ENCODE results near the gene ODF2L. TPM values are rescaled to one million over a fixed set of nuclear protein-coding genes. Genes with fewer than 3 reads are reported as not detected.
A peak's percentile ranks its signal among the peaks of the same experiment; 100 is the strongest.

ODF2L gene, protein sequence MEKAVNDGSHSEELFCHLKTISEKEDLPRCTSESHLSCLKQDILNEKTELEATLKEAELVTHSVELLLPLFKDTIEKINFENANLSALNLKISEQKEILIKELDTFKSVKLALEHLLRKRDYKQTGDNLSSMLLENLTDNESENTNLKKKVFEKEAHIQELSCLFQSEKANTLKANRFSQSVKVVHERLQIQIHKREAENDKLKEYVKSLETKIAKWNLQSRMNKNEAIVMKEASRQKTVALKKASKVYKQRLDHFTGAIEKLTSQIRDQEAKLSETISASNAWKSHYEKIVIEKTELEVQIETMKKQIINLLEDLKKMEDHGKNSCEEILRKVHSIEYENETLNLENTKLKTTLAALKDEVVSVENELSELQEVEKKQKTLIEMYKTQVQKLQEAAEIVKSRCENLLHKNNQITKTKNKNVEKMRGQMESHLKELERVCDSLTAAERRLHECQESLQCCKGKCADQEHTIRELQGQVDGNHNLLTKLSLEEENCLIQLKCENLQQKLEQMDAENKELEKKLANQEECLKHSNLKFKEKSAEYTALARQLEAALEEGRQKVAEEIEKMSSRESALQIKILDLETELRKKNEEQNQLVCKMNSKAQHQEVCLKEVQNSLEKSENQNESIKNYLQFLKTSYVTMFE
- 58.4 TPM for polyA plus RNA-seq (2013, experiment 1 of 2)
- polyA plus RNA-seq (2013, experiment 2 of 2): 74.8 TPM

GRCh38 chr1:86395751-86396497, at the start of gene ODF2L:
ODF2L (minus strand) TSS chr1:86396323; CDS start chr1:86387027, 9,296 bp downstream.
- Histone ChIP-seq H3K4me3 (ENCODE audit: extremely low read depth, insufficient read depth, low read length, poor library complexity, severe bottlenecking) (peak within 1 kb of the TSS; percentile 83), H3K27ac (ENCODE audit: low read depth, low read length, severe bottlenecking) (peak within 1 kb of the TSS; percentile 80), H3K4me1 (ENCODE audit: control insufficient read depth, insufficient read depth, low read length, poor library complexity, severe bottlenecking) (no peaks in the 10 kb centered on the region), H3K36me3 (ENCODE audit: control insufficient read depth, insufficient read depth, low read length) (peaks cover 10% of the 10 kb centered on the region), H3K9me3 (ENCODE audit: control insufficient read depth, low read length) (no peaks in the 10 kb centered on the region)
- 0% methylated on average over 48 to 56 of the region's 56 CpGs for WGBS, 2 experiments (ENCODE audit: insufficient coverage in 2 of 2)

- Histone ChIP-seq H3K27ac (ENCODE audit: low read depth, low read length, severe bottlenecking) (no peak overlapping the region), H3K9me3 (ENCODE audit: control insufficient read depth, low read length) (no peaks in the 10 kb centered on the region), H3K4me3 (ENCODE audit: extremely low read depth, insufficient read depth, low read length, poor library complexity, severe bottlenecking) (no peak overlapping the region), H3K36me3 (ENCODE audit: control insufficient read depth, insufficient read depth, low read length) (no peaks in the 10 kb centered on the region), H3K4me1 (ENCODE audit: control insufficient read depth, insufficient read depth, low read length, poor library complexity, severe bottlenecking) (no peaks in the 10 kb centered on the region)
- WGBS, 2 experiments (ENCODE audit: insufficient coverage in 2 of 2): 100% methylated on average over 1 of the region's 1 CpG; no CpG with 5 or more reads in 1 of the 2 experiments
Observed at GRCh38 chr1:86445919-86446318, 49.8 kb upstream of the ODF2L start.

DNA sequence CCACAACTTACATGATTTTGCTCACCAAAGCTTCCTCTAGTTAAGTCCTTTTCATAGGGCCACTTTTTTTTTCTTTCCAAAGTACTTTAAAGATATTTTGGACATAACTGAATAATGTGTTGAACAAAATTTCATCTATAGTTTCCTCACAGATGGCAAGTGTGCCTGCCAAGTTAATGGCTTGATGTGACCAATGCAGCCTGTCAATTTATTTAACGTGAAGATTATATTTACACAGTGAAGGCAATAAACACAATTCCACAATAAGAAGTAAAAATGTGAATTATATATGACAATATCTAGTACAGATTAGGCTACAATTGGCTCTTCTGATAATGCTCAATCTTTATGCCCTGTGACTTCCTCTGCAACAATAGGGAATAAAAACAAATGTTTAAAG, 45.9 kb upstream of the ODF2L start:
- Histone ChIP-seq H3K4me3 (ENCODE audit: extremely low read depth, insufficient read depth, low read length, poor library complexity, severe bottlenecking) (no peak overlapping the region), H3K4me1 (ENCODE audit: control insufficient read depth, insufficient read depth, low read length, poor library complexity, severe bottlenecking) (no peaks in the 10 kb centered on the region), H3K36me3 (ENCODE audit: control insufficient read depth, insufficient read depth, low read length) (no peaks in the 10 kb centered on the region), H3K9me3 (ENCODE audit: control insufficient read depth, low read length) (no peaks in the 10 kb centered on the region), H3K27ac (ENCODE audit: low read depth, low read length, severe bottlenecking) (no peak overlapping the region)
- WGBS, 2 experiments (ENCODE audit: insufficient coverage in 2 of 2): no CpG with 5 or more reads among the region's 1 CpG

- no peaks in the 10 kb centered on the region for H3K9me3 ChIP-seq (ENCODE audit: control insufficient read depth, low read length)
- H3K4me1 ChIP-seq (ENCODE audit: control insufficient read depth, insufficient read depth, low read length, poor library complexity, severe bottlenecking): no peaks in the 10 kb centered on the region
- no CpG with 5 or more reads among the region's 2 CpGs for WGBS, 2 experiments (ENCODE audit: insufficient coverage in 2 of 2)
- no peaks in the 10 kb centered on the region for H3K36me3 ChIP-seq (ENCODE audit: control insufficient read depth, insufficient read depth, low read length)
- H3K27ac ChIP-seq (ENCODE audit: low read depth, low read length, severe bottlenecking): no peak overlapping the region
- H3K4me3 ChIP-seq (ENCODE audit: extremely low read depth, insufficient read depth, low read length, poor library complexity, severe bottlenecking): no peak overlapping the region
Observed at GRCh38 chr1:86441581-86441980, 45.5 kb upstream of the ODF2L start.

GRCh38 chr1:86436041-86436440, 39.9 kb upstream of the ODF2L start:
- Histone ChIP-seq H3K27ac (ENCODE audit: low read depth, low read length, severe bottlenecking) (no peak overlapping the region), H3K36me3 (ENCODE audit: control insufficient read depth, insufficient read depth, low read length) (no peaks in the 10 kb centered on the region), H3K9me3 (ENCODE audit: control insufficient read depth, low read length) (no peaks in the 10 kb centered on the region), H3K4me1 (ENCODE audit: control insufficient read depth, insufficient read depth, low read length, poor library complexity, severe bottlenecking) (no peaks in the 10 kb centered on the region), H3K4me3 (ENCODE audit: extremely low read depth, insufficient read depth, low read length, poor library complexity, severe bottlenecking) (no peak overlapping the region)
- 93 to 100% methylated on average over 1 to 2 of the region's 2 CpGs for WGBS, 2 experiments (ENCODE audit: insufficient coverage in 2 of 2)

DNA sequence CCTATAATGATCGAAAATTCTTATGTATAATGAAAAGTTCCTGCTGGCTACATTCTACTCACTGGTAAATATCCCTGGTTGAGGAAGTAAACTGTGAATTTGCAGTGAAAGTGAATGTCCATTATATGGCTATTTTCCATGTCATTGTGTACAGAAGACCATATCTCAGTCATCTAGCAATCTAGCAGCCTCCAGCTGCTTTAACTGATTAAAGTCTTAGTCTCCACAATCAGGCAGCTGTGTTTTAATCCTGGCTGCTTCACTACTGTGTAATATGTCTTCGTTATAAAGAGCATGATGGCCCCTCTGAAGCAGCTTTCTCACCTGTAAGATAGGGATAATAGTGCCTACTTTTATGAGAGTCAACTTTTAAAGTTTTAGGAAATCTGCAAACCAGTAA, 39.2 kb upstream of the ODF2L start:
- no peak overlapping the region for H3K27ac ChIP-seq (ENCODE audit: low read depth, low read length, severe bottlenecking)
- H3K9me3 ChIP-seq (ENCODE audit: control insufficient read depth, low read length): no peaks in the 10 kb centered on the region
- WGBS, 2 experiments (ENCODE audit: insufficient coverage in 2 of 2): no CpG with 5 or more reads among the region's 2 CpGs

DNA sequence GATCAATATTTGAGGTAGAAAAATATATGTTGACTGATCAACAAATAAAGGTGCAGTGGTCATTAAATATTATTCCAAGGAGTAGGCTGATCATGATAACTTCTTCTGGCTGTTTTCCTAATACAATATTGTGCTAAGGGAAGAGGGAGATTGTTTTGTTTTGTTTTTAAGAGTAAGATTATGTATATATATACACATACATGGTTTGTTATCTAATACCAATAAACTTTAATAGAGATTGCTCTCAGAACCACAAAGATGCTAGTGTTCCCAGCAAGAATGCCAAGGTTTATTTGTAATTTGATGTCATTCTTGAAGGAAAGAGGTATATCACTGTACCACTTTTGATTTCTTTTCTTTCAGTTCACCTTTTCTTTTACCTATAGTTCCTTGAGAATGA, 37.9 kb upstream of the ODF2L start:
- H3K4me1 ChIP-seq (ENCODE audit: control insufficient read depth, insufficient read depth, low read length, poor library complexity, severe bottlenecking): no peaks in the 10 kb centered on the region
- H3K36me3 ChIP-seq (ENCODE audit: control insufficient read depth, insufficient read depth, low read length): no peaks in the 10 kb centered on the region
- H3K4me3 ChIP-seq (ENCODE audit: extremely low read depth, insufficient read depth, low read length, poor library complexity, severe bottlenecking): no peak overlapping the region
- no peak overlapping the region for H3K27ac ChIP-seq (ENCODE audit: low read depth, low read length, severe bottlenecking)
- H3K9me3 ChIP-seq (ENCODE audit: control insufficient read depth, low read length): no peaks in the 10 kb centered on the region

More for the DNA sequence above, 39.2 kb upstream of the ODF2L start:
- Histone ChIP-seq H3K36me3 (ENCODE audit: control insufficient read depth, insufficient read depth, low read length) (no peaks in the 10 kb centered on the region), H3K4me3 (ENCODE audit: extremely low read depth, insufficient read depth, low read length, poor library complexity, severe bottlenecking) (no peak overlapping the region), H3K4me1 (ENCODE audit: control insufficient read depth, insufficient read depth, low read length, poor library complexity, severe bottlenecking) (no peaks in the 10 kb centered on the region)

GRCh38 chr1:86430376-86430775, 34.3 kb upstream of the ODF2L start:
- H3K36me3 ChIP-seq (ENCODE audit: control insufficient read depth, insufficient read depth, low read length): no peaks in the 10 kb centered on the region
- H3K4me3 ChIP-seq (ENCODE audit: extremely low read depth, insufficient read depth, low read length, poor library complexity, severe bottlenecking): no peak overlapping the region
- H3K4me1 ChIP-seq (ENCODE audit: control insufficient read depth, insufficient read depth, low read length, poor library complexity, severe bottlenecking): no peaks in the 10 kb centered on the region
- peak overlapping the region; percentile 10 for H3K27ac ChIP-seq (ENCODE audit: low read depth, low read length, severe bottlenecking)
- no peaks in the 10 kb centered on the region for H3K9me3 ChIP-seq (ENCODE audit: control insufficient read depth, low read length)

DNA sequence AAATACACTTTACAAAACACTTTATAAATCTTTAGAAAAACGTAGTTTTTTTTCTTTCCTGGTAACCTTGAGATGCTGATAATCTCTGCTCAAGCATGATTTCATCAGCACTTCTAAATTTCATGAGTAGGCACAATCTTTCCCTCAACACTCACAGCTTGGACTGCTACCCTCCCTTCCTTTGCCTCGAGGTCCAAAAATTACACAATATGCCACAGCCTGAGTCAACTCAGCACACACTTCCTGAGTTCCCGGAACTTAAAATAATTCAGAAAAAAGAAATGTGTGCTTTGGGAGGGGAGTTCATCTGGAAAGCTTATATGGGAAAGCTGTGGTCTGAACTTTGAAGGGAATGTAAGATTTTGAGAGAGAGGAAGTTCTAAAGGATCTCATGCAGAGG, 33.7 kb upstream of the ODF2L start:
- WGBS, 2 experiments (ENCODE audit: insufficient coverage in 2 of 2): 57 to 86% methylated on average over 1 to 2 of the region's 3 CpGs
- Histone ChIP-seq H3K4me1 (ENCODE audit: control insufficient read depth, insufficient read depth, low read length, poor library complexity, severe bottlenecking) (no peaks in the 10 kb centered on the region), H3K36me3 (ENCODE audit: control insufficient read depth, insufficient read depth, low read length) (no peaks in the 10 kb centered on the region), H3K9me3 (ENCODE audit: control insufficient read depth, low read length) (no peaks in the 10 kb centered on the region), H3K4me3 (ENCODE audit: extremely low read depth, insufficient read depth, low read length, poor library complexity, severe bottlenecking) (no peak overlapping the region), H3K27ac (ENCODE audit: low read depth, low read length, severe bottlenecking) (peak overlapping the region; percentile 10)

GRCh38 chr1:86429122-86429725, 33.1 kb upstream of the ODF2L start:
- no peaks in the 10 kb centered on the region for H3K36me3 ChIP-seq (ENCODE audit: control insufficient read depth, insufficient read depth, low read length)
- WGBS, 2 experiments (ENCODE audit: insufficient coverage in 2 of 2): 88 to 95% methylated on average over 5 to 6 of the region's 7 CpGs
- H3K9me3 ChIP-seq (ENCODE audit: control insufficient read depth, low read length): no peaks in the 10 kb centered on the region
- no peak overlapping the region for H3K27ac ChIP-seq (ENCODE audit: low read depth, low read length, severe bottlenecking)
- no peaks in the 10 kb centered on the region for H3K4me1 ChIP-seq (ENCODE audit: control insufficient read depth, insufficient read depth, low read length, poor library complexity, severe bottlenecking)
- H3K4me3 ChIP-seq (ENCODE audit: extremely low read depth, insufficient read depth, low read length, poor library complexity, severe bottlenecking): no peak overlapping the region

Data from mesodermal cell (in vitro differentiated cells).